Epithelial cell of esophagus (primary cell): ENCODE results near the gene HP1BP3.

Source experiments
- DNase-seq: peaks from one replicate; pipeline ENCODE4 v3.0.0; 2010; ENCODE audit warnings: low read depth
- H3K4me3 ChIP-seq: 2 replicates; pipeline ENCODE4 v1.5.1; 2011; ENCODE audit warnings: mild to moderate bottlenecking, low read length, control low read depth
- TF ChIP-seq, protein P1 (sequence below): IDR thresholded peaks from 2 replicates; pipeline ENCODE4 v1.5.1; 2011; ENCODE audit warnings: low read depth, mild to moderate bottlenecking, low read length, control low read depth, inconsistent platforms; ENCODE audit not compliant: insufficient read depth; ENCODE audit errors: missing control alignments

Gene HP1BP3

DNA sequence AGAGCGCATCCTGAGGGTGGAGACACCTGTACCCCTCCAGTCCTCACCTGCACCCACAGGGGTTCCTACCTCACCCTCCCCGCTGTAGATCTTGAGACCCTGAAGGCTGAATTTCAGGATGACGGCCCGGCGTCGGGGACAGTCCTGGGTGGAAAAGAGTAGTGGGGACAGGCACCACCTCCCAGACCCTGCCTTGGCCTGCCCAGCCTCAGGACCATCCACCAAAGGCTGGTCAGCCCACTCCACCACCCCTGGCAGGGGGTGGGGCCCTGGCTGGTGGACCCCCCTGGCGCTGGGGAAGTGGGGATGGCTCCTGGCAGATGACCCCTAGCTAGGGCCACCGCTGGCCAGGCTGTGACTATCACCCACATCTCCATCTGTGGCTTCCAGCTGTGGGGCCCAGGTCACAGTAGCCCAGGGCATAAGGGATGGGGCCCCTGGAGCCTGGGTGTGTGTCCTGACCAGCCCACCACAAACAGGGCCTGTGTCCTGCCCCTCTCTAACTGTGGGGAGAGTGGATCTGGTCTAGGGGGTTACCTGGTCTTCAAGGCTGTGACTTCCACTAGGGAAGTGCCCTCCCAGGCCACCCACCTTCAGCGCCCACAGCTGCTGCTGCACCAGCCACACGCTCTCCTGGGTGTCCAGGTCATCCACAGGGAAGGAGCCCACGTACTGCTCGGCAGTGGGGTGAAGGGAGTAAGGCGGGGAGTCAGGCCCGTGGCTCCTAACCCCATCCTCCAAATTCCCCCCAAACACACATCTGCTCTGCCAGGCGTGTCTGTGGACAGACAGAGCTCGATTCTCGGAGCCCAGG is 60.0 kb downstream of the HP1BP3 start:
- DNase-seq = no peak
- H3K4me3 ChIP-seq = no peak overlapping the region

DNA sequence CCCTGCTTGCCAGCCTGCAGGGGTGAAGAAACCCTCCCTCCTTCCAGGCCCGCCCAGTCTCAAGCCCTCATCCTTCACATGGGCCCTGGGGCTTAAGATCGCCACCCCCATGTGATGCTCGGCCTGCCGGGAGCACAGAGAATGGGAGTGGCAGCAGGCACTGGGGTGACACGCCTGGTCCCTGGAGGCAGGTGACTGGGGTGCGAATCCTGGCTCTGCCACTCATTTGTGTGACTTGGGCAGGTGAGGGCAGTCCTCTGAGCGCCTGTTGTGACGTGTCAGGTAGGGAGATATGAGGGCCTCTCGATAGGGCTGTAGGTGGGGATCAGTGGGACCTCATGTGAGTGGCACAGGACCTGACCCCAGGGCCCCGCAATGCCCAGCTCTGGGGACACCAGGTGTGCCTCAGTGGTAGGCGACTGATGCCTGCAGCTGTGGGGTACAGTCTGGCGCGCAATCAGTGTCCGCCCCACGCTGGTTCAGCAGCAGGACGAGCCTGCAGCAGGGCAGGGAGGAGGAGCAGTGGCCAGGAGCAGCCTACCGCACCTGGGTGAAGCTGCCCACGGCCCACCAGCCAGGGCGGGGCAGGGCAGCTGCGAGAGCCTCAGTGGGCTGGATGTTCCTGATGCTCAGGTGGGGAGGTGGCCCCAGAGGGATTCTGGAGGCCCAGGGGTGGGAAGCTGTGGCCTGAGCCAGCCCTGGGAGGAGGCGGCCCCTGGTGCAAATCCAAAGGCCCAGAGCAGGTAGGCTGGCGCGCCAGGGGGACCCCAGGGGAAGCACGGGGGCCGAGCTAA is 60.8 kb downstream of the HP1BP3 start:
- TF ChIP-seq, protein P1, sequence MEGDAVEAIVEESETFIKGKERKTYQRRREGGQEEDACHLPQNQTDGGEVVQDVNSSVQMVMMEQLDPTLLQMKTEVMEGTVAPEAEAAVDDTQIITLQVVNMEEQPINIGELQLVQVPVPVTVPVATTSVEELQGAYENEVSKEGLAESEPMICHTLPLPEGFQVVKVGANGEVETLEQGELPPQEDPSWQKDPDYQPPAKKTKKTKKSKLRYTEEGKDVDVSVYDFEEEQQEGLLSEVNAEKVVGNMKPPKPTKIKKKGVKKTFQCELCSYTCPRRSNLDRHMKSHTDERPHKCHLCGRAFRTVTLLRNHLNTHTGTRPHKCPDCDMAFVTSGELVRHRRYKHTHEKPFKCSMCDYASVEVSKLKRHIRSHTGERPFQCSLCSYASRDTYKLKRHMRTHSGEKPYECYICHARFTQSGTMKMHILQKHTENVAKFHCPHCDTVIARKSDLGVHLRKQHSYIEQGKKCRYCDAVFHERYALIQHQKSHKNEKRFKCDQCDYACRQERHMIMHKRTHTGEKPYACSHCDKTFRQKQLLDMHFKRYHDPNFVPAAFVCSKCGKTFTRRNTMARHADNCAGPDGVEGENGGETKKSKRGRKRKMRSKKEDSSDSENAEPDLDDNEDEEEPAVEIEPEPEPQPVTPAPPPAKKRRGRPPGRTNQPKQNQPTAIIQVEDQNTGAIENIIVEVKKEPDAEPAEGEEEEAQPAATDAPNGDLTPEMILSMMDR = no peak
- no peak for DNase-seq
- H3K4me3 ChIP-seq = no peak overlapping the region

More for the DNA sequence above, 60.0 kb downstream of the HP1BP3 start:
- TF ChIP-seq, protein P1 = no peak

DNA sequence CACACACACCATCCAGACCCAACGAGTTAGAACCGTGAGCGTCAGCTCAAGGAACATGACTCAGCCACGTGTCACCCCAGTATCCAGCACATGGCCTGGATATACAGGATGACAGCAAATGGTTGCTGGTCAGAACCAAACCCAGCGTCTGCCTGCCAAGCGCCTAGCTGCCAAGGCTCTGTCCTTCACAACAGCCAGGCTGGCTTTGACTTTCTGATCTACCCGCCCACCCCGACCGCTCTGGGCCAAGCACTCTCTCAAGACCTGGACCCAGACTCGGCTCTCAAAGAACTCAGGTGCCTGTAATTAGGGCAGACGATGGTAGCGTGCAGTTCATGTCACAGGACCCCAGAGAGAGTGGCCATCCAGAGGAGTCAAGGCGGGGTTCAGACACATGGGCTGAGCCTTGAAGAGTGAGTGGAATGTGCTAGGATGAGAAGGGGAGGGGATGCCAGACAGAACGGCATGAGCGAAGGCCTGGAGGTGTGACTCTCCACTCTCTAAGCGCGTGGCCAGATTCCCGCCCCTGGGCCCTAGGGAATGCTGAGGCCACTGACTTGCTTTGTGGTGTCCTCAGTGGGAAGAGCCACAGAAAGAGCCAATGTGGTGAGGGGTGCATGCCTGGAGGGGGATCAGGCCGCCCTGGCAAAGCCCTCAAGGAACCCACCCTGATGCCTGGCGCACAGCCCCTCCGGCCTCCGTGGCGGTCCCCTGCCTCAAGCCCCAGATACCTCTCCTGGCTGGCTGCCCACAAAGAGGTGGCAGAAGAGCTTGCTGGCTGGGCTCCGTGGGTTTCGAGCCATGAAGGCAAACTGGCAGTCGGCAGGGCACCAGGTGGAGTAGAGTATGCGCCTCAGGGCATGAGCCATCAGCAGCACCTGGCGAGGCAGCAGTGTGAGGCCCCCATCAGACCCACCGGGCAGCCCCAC is 61.7 kb downstream of the HP1BP3 start:
- DNase-seq = peak; percentile 77
- H3K4me3 ChIP-seq = no peak overlapping the region
- TF ChIP-seq, protein P1 = no peak

DNA sequence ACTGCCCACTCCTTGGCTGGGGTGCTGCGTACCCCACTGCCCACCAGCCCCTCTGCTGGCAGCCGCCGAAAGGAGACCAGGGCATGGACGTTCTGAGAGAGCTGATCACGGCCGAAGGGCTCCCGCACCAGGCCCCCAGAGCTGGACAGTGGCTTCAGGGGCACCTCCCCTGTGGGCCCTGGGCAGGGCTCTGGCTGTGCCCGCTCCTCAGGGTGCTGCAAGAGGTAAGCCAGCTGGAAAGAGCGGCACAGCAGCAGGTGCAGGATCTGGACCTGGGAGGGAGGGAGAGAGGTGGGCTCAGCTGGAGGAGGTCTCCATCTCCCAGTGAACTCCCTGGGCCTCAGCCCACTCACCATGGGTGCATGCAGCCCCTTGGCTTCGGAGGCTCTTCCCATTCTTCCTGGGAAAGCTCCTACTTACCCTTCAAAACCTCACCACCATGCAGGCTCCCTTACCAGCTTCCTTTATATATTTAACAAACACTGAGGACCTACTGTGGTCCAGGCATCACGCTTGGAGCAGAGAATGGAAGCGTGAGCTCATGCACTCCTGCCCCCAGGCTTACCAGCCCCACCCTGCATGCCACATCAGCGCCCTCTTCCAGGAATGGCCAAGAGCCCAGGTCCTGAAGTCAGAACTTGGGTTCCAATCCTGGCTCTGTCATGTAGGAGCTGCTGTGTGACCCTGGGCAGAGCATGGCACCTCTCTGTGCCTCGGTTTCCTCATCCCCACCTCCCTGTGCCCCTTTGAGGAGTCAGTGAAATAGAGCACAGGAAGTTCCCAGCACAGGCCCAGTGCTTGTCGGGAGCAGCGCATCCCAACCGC is 62.5 kb downstream of the HP1BP3 start:
- TF ChIP-seq, protein P1 = no peak
- H3K4me3 ChIP-seq = no peak overlapping the region
- DNase-seq = no peak

DNA sequence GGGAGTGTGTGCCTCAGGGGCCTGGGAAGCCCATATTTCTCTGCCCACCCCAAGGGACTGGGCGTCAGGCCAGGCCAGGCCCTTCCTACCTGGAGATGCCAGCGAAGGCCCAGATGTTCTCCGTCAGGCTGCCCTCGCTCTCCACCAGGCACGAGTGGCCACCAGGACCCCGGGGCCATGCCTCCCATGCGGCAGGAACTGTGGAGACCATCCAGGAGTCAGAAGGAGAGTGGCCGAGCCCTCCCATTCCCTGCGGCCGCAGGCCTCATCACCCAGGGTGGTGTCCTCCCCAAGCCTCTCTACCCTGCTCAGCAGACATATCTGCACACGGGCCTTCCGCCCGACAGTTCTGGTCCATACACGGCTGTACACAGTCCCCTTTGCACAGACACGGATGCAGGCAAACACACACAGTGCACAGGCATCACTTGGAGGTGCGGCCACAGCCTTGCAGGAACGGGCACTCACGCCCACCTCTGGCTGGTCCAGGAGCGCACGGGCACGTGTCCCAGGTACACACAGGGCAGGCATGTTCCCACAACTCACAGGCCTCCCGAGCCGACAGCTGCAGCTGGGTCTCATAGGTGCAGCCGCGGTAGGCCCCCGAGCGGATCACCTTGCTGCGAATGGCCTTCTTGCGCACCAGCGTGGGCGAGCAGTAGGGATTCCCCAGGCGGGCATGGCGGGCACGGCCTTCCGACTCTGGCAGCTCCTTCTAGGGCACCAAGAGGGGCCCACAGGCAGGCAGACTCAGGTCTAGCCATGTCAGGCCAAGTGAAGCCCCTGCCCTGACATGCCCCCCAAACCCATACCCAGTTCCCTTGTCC is 63.4 kb downstream of the HP1BP3 start:
- TF ChIP-seq, protein P1 = no peak
- DNase-seq = no peak
- H3K4me3 ChIP-seq = no peak overlapping the region
